RPMI7951 (cell line): ENCODE data around the gene KCNJ4. TPM values are rescaled to one million over a fixed set of nuclear protein-coding genes. Genes with fewer than 3 reads are reported as not detected.

Source experiments
- DNase-seq: peaks from one replicate; pipeline ENCODE4 v3.0.0-alpha.2; 2012; ENCODE audit warnings: low read depth
- total RNA-seq: library from RNA; depleted of rRNA; stranded (reverse); fragments of >200 nt; shearing (Covaris generic); gene quantifications from 2 replicates; pipeline ENCODE4 v1.2.3, GENCODE V29; 2014

KCNJ4 gene
- total RNA-seq, 1 experiment from 2014 or later: under 0.01 TPM

GRCh38 chr22:38453066-38453672 is 1.8 kb downstream of the KCNJ4 start:
- DNase-seq: no peak

GRCh38 chr22:38452373-38453065 is 2.5 kb downstream of the KCNJ4 start:
- no peak for DNase-seq

- no peak for DNase-seq
These were observed 3.1 kb downstream of the KCNJ4 start for GRCh38 chr22:38451864-38452263.

GRCh38 chr22:38451404-38451803 is 3.6 kb downstream of the KCNJ4 start:
- no peak for DNase-seq

GRCh38 chr22:38450234-38450797 is 4.7 kb downstream of the KCNJ4 start:
- DNase-seq: no peak

- no peak for DNase-seq
These were observed 5.2 kb downstream of the KCNJ4 start for GRCh38 chr22:38449776-38450175.

GRCh38 chr22:38448945-38449745 is 5.9 kb downstream of the KCNJ4 start:
- no peak for DNase-seq

- DNase-seq: no peak
These were observed 8.9 kb downstream of the KCNJ4 start for GRCh38 chr22:38446018-38446601.

- no peak for DNase-seq
These were observed 10.2 kb downstream of the KCNJ4 start for GRCh38 chr22:38444783-38445182.

GRCh38 chr22:38443628-38444521 is 11.1 kb downstream of the KCNJ4 start:
- DNase-seq: no peak

- DNase-seq: no peak
These were observed 11.9 kb downstream of the KCNJ4 start for GRCh38 chr22:38442967-38443627.

- no peak for DNase-seq
These were observed 13.2 kb downstream of the KCNJ4 start for GRCh38 chr22:38441620-38442287.

- DNase-seq: no peak
These were observed 14.2 kb downstream of the KCNJ4 start for GRCh38 chr22:38440747-38441350.

- peak; percentile 16 for DNase-seq
These were observed 17.6 kb downstream of the KCNJ4 start for GRCh38 chr22:38437416-38437815.

GRCh38 chr22:38436629-38437395 is 18.2 kb downstream of the KCNJ4 start:
- DNase-seq: no peak

- DNase-seq: no peak
These were observed 19.0 kb downstream of the KCNJ4 start for GRCh38 chr22:38435965-38436364.

- DNase-seq: no peak
These were observed 20.0 kb downstream of the KCNJ4 start for GRCh38 chr22:38435010-38435409.

- no peak for DNase-seq
These were observed 21.1 kb downstream of the KCNJ4 start for GRCh38 chr22:38433871-38434270.

- DNase-seq: no peak
These were observed 22.7 kb downstream of the KCNJ4 start for GRCh38 chr22:38432264-38432663.
